ENCODE data around the gene PLD4. TPM values are rescaled to one million over a fixed set of nuclear protein-coding genes. Genes with fewer than 3 reads are reported as not detected.
"Not testable (repeated sequence)": the region's sequence is repeated elsewhere in the genome, so short reads cannot be mapped to it uniquely, and the experiment has no call there.

The PLD4 gene
- total RNA-seq, 6 experiments from 2014 or later: 0.12 to 0.49 (median 0.33) TPM; not detected in 2

DNA sequence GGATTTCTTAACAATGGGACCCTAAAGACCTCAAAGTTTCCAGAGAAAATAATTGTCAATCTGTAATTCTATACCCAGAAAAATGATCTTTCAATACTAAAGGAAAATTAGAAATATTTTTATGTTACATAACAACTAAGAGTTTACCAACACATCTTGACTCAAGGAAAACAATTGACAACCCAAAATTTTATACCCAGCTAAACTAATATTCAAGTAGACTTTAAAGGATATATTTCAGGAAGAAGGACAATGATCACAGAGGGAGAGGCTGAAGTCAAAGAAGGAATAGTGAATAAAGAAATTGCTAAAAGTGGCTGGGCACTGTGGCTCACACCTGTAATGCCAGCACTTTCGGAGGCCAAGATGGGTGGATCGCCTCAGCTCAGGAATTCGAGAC is 12.6 kb upstream of the PLD4 start:
- Histone ChIP-seq H3K9me3 (no peaks in the 10 kb centered on the region), H3K27ac (no peak overlapping the region), H3K4me1 (no peaks in the 10 kb centered on the region), H3K4me3 (no peak overlapping the region), H3K36me3 (no peaks in the 10 kb centered on the region), H3K27me3 (no peaks in the 10 kb centered on the region)
- ATAC-seq (no peak), DNase-seq (no peak)
- WGBS (ENCODE audit: insufficient coverage, low coverage, low lambda C conversion rate, missing lambda C conversion rate): 67% methylated on average over 3 of the region's 3 CpGs
- intact Hi-C loops (cut with DNase I): no loop called here
- TF ChIP-seq POLR2A (IDR thresholded peaks at IDR 0.05): no peak
- TF ChIP-seq CTCF (IDR thresholded peaks at IDR 0.05): no peak

DNA sequence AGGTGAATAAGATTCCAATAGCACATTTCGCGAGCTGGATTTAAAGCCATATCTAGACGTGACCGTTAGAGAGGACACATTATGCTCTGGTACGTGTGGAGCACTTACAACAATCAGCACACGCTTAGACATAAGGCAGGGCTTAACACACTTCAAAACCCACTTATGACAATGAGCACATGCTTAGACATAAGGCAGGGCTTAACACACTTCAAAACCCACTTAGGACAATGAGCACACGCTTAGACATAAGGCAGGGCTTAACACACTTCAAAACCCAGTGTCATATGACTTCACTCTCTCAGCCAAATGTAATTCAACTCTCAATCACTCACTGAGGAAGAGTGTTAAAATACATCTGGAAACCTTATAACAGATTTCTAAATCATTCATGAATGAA is 11.2 kb upstream of the PLD4 start:
- TF ChIP-seq POLR2A (IDR thresholded peaks at IDR 0.05): no peak
- no peak for TF ChIP-seq CTCF (IDR thresholded peaks at IDR 0.05)
- no peak for DNase-seq
- Histone ChIP-seq H3K9me3 (no peaks in the 10 kb centered on the region), H3K4me1 (no peaks in the 10 kb centered on the region), H3K27ac (no peak overlapping the region), H3K27me3 (no peaks in the 10 kb centered on the region), H3K4me3 (no peak overlapping the region), H3K36me3 (no peaks in the 10 kb centered on the region)
- intact Hi-C loops (cut with DNase I): no loop called here
- no peak for ATAC-seq
- 83% methylated on average over 7 of the region's 7 CpGs for WGBS (ENCODE audit: insufficient coverage, low coverage, low lambda C conversion rate, missing lambda C conversion rate)

GRCh38 chr14:104917116-104917515 is 7.6 kb upstream of the PLD4 start:
- Histone ChIP-seq H3K36me3 (no peaks in the 10 kb centered on the region), H3K27ac (no peak overlapping the region), H3K4me3 (no peak overlapping the region), H3K9me3 (no peaks in the 10 kb centered on the region), H3K4me1 (no peaks in the 10 kb centered on the region), H3K27me3 (no peaks in the 10 kb centered on the region)
- DNase-seq (no peak), ATAC-seq (no peak)
- TF ChIP-seq CTCF (IDR thresholded peaks at IDR 0.05) (no peak), POLR2A (IDR thresholded peaks at IDR 0.05) (no peak)
- intact Hi-C loops (cut with DNase I): no loop called here
- 84% methylated on average over 9 of the region's 9 CpGs for WGBS (ENCODE audit: insufficient coverage, low coverage, low lambda C conversion rate, missing lambda C conversion rate)

DNA sequence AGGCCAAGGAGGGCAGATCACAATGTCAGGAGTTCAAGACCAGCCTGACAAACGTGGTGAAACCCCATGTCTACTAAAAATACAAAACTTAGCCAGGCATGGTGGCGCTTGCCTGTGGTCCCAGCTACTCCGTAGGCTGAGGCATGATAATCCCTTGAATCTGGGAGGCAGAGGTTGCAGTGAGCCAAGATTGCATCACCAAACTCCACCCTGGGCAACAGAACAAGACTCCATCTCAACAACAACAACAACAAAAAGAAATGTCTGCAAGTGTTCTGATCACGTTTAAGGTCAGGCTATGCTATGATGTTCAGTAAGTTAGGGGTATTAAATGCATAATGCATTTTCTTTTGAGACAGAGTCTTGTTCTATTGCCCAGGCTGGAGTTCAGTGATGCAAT is 6.7 kb upstream of the PLD4 start:
- no peak for ATAC-seq
- no peaks in the 10 kb centered on the region for H3K36me3 ChIP-seq
- no peak overlapping the region for H3K4me3 ChIP-seq
- no peak for TF ChIP-seq POLR2A (IDR thresholded peaks at IDR 0.05)
- no peak for TF ChIP-seq CTCF (IDR thresholded peaks at IDR 0.05)
- no peaks in the 10 kb centered on the region for H3K9me3 ChIP-seq
- no peaks in the 10 kb centered on the region for H3K27me3 ChIP-seq
- H3K27ac ChIP-seq: no peak overlapping the region
- 55% methylated on average over 3 of the region's 4 CpGs for WGBS (ENCODE audit: insufficient coverage, low coverage, low lambda C conversion rate, missing lambda C conversion rate)
- H3K4me1 ChIP-seq: no peaks in the 10 kb centered on the region
- intact Hi-C loops (cut with DNase I): no loop called here
- no peak for DNase-seq

GRCh38 chr14:104919152-104919992 is 5.3 kb upstream of the PLD4 start:
- 62% methylated on average over 12 of the region's 12 CpGs for WGBS (ENCODE audit: insufficient coverage, low coverage, low lambda C conversion rate, missing lambda C conversion rate)
- DNase-seq; H3K9me3 ChIP-seq; H3K4me1 ChIP-seq; H3K27ac ChIP-seq; H3K27me3 ChIP-seq; intact Hi-C loops (cut with DNase I); ATAC-seq; H3K36me3 ChIP-seq; H3K4me3 ChIP-seq: not testable (repeated sequence)
